Large intestine (tissue), 3 donors: ENCODE data around the gene DYNLL2. TPM values are rescaled to one million over a fixed set of nuclear protein-coding genes. Genes with fewer than 3 reads are reported as not detected.
A peak's percentile ranks its signal among the peaks of the same experiment; 100 is the strongest.

Source experiments
- DNase-seq, 2 donors: peaks; one replicate each; pipeline versions ENCODE4 v3.0.0 to v3.0.0-alpha.2; 2013
- H3K27ac ChIP-seq: one replicate; pipeline ENCODE4 v1.5.1; 2013; ENCODE audit warnings: low read length
- H3K27me3 ChIP-seq: 2 replicates; pipeline ENCODE4 v1.6.1; 2013; ENCODE audit warnings: low read length; ENCODE audit not compliant: control insufficient read depth, insufficient read depth
- H3K36me3 ChIP-seq: 2 replicates; pipeline ENCODE4 v1.6.1; 2013; ENCODE audit warnings: low read length; ENCODE audit not compliant: control insufficient read depth, insufficient read depth
- H3K4me1 ChIP-seq: one replicate; pipeline ENCODE4 v1.6.1; 2013; ENCODE audit warnings: low read length; ENCODE audit not compliant: control insufficient read depth, insufficient read depth
- H3K4me3 ChIP-seq: one replicate; pipeline ENCODE4 v1.5.1; 2013; ENCODE audit warnings: low read length
- H3K9me3 ChIP-seq: one replicate; pipeline ENCODE4 v1.6.1; 2013; ENCODE audit warnings: mild to moderate bottlenecking, low read depth, low read length, moderate library complexity; ENCODE audit not compliant: control insufficient read depth
- WGBS: methylation state at CpG from one replicate; pipeline ENCODE4 v1.1.5; 2013; ENCODE audit warnings: low lambda C conversion rate; ENCODE audit not compliant: insufficient coverage; 5-methylcytosine and 5-hydroxymethylcytosine counted together
- polyA plus RNA-seq: library from polyadenylated mRNA; unstranded; fragments of 120-200 nt; gene quantifications from one replicate; pipeline ENCODE4 v1.2.1, GENCODE V29; 2013

Gene DYNLL2
- polyA plus RNA-seq, 1 donor = 48.8 TPM

GRCh38 chr17:58049533-58049932 lies 33.7 kb upstream of the DYNLL2 start:
- Histone ChIP-seq H3K27ac (no peak overlapping the region), H3K4me1 (no peaks in the 10 kb centered on the region), H3K27me3 (peaks cover 15% of the 10 kb centered on the region), H3K9me3 (no peaks in the 10 kb centered on the region), H3K36me3 (no peaks in the 10 kb centered on the region), H3K4me3 (no peak overlapping the region)
- no peak for DNase-seq
- no CpG with 5 or more reads among the region's 4 CpGs for WGBS

- H3K27me3 ChIP-seq = peaks cover 14% of the 10 kb centered on the region
- H3K4me1 ChIP-seq = no peaks in the 10 kb centered on the region
- H3K9me3 ChIP-seq = no peaks in the 10 kb centered on the region
- DNase-seq = no peak
- H3K27ac ChIP-seq = no peak overlapping the region
- no CpG with 5 or more reads among the region's 2 CpGs for WGBS
- H3K36me3 ChIP-seq = no peaks in the 10 kb centered on the region
- no peak overlapping the region for H3K4me3 ChIP-seq
These were observed 32.3 kb upstream of the DYNLL2 start for GRCh38 chr17:58050966-58051365.

- no peaks in the 10 kb centered on the region for H3K4me1 ChIP-seq
- H3K27ac ChIP-seq = no peak overlapping the region
- H3K36me3 ChIP-seq = no peaks in the 10 kb centered on the region
- no peak for DNase-seq
- H3K4me3 ChIP-seq = no peak overlapping the region
- WGBS = 60% methylated on average over 1 of the region's 1 CpG
- no peaks in the 10 kb centered on the region for H3K9me3 ChIP-seq
- H3K27me3 ChIP-seq = peaks cover 14% of the 10 kb centered on the region
These were observed 31.8 kb upstream of the DYNLL2 start for GRCh38 chr17:58051468-58051867.

- H3K36me3 ChIP-seq = no peaks in the 10 kb centered on the region
- no peaks in the 10 kb centered on the region for H3K4me1 ChIP-seq
- no peak overlapping the region for H3K27ac ChIP-seq
- H3K4me3 ChIP-seq = no peak overlapping the region
- H3K9me3 ChIP-seq = no peaks in the 10 kb centered on the region
- no CpG with 5 or more reads among the region's 1 CpG for WGBS
- peaks cover 11% of the 10 kb centered on the region for H3K27me3 ChIP-seq
- no peak for DNase-seq
These were observed 30.8 kb upstream of the DYNLL2 start for GRCh38 chr17:58052407-58052806.

- Histone ChIP-seq H3K27me3 (peaks cover 11% of the 10 kb centered on the region), H3K27ac (no peak overlapping the region), H3K36me3 (no peaks in the 10 kb centered on the region), H3K4me3 (no peak overlapping the region), H3K9me3 (no peaks in the 10 kb centered on the region), H3K4me1 (no peaks in the 10 kb centered on the region)
- 67% methylated on average over 5 of the region's 8 CpGs for WGBS
- DNase-seq = no peak
These were observed 30.1 kb upstream of the DYNLL2 start for GRCh38 chr17:58052945-58053715.

GRCh38 chr17:58054641-58055040 lies 28.6 kb upstream of the DYNLL2 start:
- Histone ChIP-seq H3K27me3 (peaks cover 11% of the 10 kb centered on the region), H3K9me3 (no peaks in the 10 kb centered on the region), H3K27ac (no peak overlapping the region), H3K4me3 (no peak overlapping the region), H3K36me3 (no peaks in the 10 kb centered on the region), H3K4me1 (no peaks in the 10 kb centered on the region)
- no peak for DNase-seq
- WGBS = 40% methylated on average over 1 of the region's 6 CpGs

GRCh38 chr17:58056476-58056875 lies 26.7 kb upstream of the DYNLL2 start:
- H3K9me3 ChIP-seq = no peaks in the 10 kb centered on the region
- no peak for DNase-seq
- H3K4me1 ChIP-seq = no peaks in the 10 kb centered on the region

GRCh38 chr17:58059141-58059540 lies 24.1 kb upstream of the DYNLL2 start:
- Histone ChIP-seq H3K4me3 (no peak overlapping the region), H3K27ac (no peak overlapping the region), H3K27me3 (peaks cover 19% of the 10 kb centered on the region), H3K4me1 (no peaks in the 10 kb centered on the region), H3K9me3 (no peaks in the 10 kb centered on the region), H3K36me3 (no peaks in the 10 kb centered on the region)
- no CpG with 5 or more reads among the region's 5 CpGs for WGBS
- no peak for DNase-seq

More at GRCh38 chr17:58056476-58056875, 26.7 kb upstream of the DYNLL2 start:
- H3K27ac ChIP-seq = no peak overlapping the region
- no peaks in the 10 kb centered on the region for H3K36me3 ChIP-seq
- no peak overlapping the region for H3K4me3 ChIP-seq
- peaks cover 17% of the 10 kb centered on the region for H3K27me3 ChIP-seq

GRCh38 chr17:58060596-58061191 lies 22.5 kb upstream of the DYNLL2 start:
- no CpG with 5 or more reads among the region's 9 CpGs for WGBS
- Histone ChIP-seq H3K9me3 (no peaks in the 10 kb centered on the region), H3K27me3 (peaks cover 17% of the 10 kb centered on the region), H3K4me1 (no peaks in the 10 kb centered on the region), H3K36me3 (no peaks in the 10 kb centered on the region), H3K4me3 (no peak overlapping the region), H3K27ac (no peak overlapping the region)
- peak; percentile 41 to 52 for DNase-seq

- no peak overlapping the region for H3K27ac ChIP-seq
- no peaks in the 10 kb centered on the region for H3K36me3 ChIP-seq
- H3K27me3 ChIP-seq = peaks cover 17% of the 10 kb centered on the region
- no peaks in the 10 kb centered on the region for H3K4me1 ChIP-seq
- no peak overlapping the region for H3K4me3 ChIP-seq
- DNase-seq = no peak
- no CpG with 5 or more reads among the region's 5 CpGs for WGBS
- no peaks in the 10 kb centered on the region for H3K9me3 ChIP-seq
These were observed 21.5 kb upstream of the DYNLL2 start for GRCh38 chr17:58061672-58062071.

GRCh38 chr17:58065238-58065637 lies 18.0 kb upstream of the DYNLL2 start:
- no peak overlapping the region for H3K4me3 ChIP-seq
- WGBS = no CpG with 5 or more reads among the region's 1 CpG
- DNase-seq = no peak
- peaks cover 16% of the 10 kb centered on the region for H3K27me3 ChIP-seq
- H3K27ac ChIP-seq = no peak overlapping the region
- no peaks in the 10 kb centered on the region for H3K9me3 ChIP-seq
- H3K36me3 ChIP-seq = no peaks in the 10 kb centered on the region
- no peaks in the 10 kb centered on the region for H3K4me1 ChIP-seq
